Stromal cell of bone marrow (primary cell): ENCODE data around the gene PTPRG.

ENCODE experiments used
- DNase-seq: peaks from one replicate; pipeline ENCODE4 v3.0.0-alpha.2; 2012; ENCODE audit warnings: low read depth

PTPRG gene

DNA sequence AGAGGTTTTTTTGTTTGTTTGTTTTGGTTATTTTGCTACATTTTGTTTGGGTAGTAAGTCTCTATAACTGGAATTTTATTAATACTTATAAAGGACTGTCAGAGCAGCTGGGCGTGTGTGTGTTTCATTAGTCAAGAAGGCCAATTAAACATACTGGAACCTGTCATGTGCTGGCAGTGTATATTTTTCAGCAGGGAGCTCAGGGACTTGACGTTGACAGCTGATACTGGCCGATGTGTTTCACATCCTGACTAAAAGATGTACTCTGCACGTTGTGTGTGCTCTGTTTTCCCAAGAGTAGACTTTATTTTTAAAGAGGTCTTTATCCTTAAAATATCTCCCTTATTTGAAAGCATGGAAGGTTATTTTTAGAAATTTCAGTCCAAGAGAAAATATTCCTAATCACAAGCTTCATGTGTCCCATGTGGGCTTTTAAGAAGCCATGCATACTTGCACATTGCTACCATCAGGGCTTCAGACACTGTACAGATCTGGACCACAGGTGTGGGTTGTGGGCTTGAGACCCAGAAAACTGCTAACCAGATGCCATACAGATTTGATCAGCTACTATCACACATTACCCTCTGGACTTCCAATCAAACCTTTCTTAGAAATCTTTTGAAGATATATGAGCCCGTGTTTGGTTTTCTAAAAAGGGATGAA lies 676.0 kb downstream of the PTPRG start:
- DNase-seq: no peak

DNA sequence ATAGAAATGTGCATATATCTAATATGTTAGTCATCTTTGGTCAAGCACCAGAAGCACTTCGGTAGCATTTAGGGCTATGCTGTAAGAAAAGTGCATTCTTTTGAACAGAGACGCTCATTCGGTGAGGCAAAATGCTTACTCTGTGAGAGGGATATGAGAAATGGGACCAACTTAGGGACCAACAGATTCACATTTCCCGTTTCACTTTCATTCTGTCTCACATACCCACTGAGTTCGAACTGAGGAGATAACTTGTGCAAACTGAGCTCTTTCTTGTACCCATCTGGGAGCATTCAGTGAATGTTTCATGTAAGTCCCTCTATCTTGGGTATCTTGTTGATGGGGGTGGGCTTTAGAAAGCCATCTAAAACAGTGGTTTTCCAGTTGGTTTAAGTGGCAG lies 676.6 kb downstream of the PTPRG start:
- no peak for DNase-seq

DNA sequence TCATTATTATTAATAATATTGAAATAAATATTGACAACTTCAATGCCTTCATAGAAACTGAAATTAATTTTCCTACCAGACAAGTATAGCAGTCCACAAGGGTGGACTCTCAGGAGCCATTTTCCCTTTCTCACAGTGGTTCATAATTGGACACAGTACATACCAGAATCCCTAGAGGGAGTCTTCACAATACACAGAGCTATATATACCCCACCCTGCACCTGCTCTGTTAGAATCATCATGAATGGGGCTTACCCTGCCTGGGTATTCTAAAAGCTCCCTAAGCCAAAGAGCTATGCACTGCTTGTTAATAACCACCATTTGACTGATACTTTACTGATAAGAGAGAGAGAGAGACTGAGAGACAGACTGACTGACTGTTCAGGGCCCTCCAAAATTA lies 677.1 kb downstream of the PTPRG start:
- DNase-seq: no peak

DNA sequence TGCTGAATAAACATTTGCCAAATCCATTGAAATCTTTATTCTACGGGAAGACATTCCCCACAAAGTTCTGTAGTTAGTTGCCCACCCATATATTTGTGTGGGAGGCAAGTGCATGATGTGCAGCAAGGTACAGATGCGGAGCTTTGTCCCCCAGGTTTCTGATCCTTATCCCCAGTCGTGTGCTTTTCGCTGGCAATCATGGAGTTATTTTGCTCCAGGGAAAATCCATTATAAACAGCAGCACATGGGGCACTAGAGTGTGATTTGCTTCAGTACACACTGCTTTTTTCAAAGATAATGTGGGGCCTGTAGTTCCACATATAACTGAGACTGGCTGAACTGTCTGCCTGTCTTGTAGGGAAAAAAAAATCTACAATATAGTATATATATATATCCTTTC lies 679.9 kb downstream of the PTPRG start:
- DNase-seq: no peak

DNA sequence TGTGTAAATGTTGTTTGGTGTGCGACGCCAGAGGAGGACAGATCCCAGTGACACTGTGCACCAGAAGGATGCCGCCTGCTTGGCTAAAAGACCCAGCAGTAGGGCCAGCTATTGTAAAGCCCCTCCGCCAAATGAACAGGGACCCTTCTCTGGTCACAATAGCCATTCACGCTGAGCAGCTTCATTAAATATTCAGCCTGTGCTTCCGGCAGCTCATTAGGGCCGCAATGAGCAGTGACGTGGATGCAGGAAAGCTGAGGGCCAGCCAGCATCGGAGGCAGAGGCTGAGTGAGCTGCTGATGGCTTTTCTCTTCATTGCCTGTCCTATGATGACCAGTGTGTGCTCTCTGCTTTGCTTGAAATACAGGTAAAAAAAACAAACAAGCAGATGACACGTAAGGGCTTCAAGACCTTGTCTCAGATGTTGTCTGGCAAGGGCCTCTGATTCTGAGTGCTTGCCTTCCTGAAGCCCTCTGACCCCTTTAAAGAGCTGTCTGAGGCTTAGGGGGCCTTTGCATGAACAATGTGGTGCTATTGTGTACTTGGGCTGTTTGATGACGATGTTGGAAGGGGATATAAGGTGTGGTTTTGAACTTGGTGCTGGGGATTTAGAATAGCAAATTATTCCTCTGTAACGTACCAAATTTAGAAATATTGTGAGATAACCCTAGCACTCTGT lies 681.6 kb downstream of the PTPRG start:
- DNase-seq: no peak

DNA sequence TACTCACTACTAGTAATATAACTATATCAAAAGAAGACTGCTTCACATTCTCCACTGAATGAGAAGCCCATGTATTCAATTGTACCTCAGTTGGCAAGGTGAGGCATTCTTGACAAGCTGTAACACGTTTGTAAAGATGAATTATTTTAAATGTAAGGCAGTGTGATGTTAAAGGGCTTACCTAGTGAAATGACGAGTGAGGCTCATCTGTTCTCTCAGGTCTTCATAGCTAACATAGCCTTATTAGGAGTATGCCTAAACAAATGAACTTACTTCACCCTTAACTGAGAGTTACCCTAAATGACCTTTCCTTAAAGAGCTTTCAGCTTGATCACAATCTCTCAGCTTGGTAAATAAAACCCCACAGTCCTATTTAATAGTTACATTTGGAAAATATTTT lies 684.7 kb downstream of the PTPRG start:
- no peak for DNase-seq

DNA sequence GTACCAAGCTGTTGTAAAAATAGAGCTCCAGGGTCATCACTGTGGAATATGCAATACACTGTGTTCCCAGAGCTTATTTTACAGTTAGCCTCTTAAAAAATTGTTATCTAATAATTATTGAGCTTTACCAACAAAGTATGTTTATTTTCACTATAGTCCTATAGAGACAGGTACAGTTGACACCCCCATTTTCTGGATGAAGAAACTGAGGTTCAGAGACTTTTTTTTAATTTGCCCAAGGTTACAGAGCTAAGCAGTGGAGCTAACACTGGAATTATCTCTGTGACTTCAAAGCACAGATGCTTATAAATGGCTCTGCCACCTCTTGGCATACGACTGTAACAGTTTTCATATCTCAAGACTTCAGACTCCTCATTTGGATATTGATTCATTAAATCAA lies 685.6 kb downstream of the PTPRG start:
- no peak for DNase-seq

DNA sequence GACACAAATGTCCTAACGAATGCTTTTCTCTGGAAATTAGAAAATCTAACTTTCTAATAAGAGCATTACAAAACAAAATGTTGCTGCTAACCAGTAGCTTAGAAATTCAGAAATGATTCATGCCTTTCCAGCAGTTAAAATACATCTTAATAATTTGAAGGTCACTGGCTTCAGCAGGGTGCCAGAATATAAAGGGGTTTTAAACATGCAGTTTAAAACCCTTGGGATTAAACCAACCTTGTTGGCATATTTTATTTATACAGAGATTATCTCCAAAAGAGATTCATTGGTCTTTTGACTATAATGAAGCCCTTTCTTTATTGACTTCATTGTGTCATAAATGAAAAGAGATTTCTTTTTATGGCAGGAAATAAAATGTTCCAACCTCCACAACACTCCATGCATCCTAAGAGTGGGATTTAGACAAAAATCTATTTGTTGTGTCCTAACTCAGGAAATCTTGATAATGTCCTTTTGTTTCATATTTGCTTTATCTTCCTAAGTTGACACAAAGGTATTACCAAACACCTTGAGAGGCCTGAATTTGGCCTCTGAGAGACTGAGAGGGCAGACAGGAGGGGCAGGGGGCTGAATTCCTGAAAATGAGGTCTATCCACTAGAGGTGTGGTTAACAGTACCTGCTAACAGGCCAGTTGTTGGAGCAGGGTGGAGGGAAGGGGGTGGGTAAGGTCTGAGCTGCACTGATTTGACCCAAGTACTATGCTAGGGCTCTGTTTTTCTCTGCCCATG lies 687.5 kb downstream of the PTPRG start:
- no peak for DNase-seq

DNA sequence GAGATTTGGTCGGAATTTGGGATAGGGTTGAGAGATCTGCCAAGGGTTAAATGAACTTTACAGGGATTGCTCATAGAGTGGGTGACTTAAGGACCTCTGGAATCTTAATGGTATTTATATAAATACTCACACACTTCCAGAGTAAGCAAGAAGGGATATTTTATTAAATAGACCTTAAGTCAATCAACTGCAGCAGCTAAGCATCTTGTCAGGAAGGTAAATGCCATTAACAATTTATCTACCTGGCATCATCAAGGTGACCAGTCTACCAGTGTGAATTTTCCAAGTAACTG lies 688.1 kb downstream of the PTPRG start:
- DNase-seq: no peak

DNA sequence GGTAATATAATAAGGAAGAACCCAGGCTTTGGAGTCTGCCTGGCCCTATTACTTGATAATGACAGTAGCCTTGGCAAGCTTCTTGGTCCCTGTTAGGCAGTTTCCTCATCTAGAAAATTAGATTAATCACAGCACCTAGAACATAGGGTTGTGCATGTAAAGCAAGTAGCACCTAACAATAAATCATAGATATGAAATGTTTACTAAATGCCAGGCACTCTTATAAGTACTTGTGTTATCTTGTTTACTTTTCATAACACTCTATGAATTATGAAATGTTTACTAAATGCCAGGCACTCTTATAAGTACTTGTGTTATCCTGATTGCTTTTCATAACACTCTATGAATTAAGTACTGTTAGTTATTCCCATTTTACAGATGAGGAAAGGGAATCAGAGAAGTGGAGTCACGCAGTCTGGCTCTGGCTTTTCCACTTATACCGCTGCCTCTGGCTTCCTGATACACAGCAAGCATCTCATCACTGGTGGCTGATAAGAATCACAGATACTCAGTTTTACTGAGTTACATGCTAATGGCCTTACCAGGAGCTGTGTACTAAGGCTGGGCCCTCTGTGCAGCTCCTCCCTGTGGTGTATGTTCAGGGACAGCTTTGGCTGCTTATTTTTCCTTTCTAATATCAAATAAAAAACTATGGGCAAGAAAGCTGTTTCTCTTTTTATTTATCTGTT lies 688.6 kb downstream of the PTPRG start:
- DNase-seq: no peak

DNA sequence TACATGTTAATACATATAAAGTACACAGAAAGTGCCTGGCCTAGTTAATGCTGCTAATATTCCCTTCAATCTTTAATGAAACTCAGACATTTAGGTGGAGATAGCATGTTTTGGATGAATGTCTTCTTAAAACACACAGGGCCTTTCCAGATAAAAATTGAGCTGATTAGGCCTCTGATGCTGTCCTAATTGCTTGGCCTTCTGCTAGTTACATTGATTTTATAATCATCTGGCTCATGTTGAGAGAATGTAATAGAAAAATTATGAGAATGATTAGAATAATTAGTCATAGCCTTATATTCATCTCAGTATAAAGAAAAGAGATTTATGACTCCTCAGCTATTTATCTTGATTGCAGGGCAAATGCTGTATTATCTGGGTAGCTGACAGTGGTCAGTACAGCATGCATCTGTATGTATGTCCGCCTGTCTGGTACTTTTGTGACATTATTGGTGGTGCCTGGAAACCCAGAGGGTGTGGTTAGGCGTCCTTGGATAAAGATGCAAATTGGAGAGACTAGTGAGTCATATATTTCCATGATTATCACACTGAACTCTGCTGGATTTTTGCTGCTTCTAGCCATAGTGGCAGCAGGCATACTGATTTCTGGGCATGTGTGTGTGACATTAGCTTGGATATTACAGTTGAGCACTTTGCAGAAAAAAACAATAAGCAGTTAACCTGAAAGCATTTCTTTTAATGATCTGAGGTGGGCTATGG lies 691.2 kb downstream of the PTPRG start:
- peak; percentile 21 for DNase-seq

DNA sequence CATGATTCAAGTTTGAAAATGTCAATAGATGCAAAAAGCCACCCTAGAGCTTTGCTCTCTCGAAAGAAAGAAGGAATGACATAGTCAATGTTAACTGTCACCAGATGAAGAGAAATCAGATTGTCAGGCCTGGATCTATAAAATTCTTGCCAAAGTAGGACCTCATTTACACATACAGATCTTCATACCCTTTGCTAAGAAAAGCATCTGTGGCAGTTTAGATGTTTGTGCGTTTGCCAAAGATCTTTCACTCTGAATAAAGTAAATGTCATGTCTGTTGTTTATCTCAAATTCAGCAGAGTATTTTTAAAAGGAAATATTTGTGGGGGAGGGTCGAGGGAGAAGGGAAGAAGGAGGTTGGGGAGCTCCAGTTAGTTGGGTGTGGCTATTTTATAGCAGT lies 692.6 kb downstream of the PTPRG start:
- no peak for DNase-seq

DNA sequence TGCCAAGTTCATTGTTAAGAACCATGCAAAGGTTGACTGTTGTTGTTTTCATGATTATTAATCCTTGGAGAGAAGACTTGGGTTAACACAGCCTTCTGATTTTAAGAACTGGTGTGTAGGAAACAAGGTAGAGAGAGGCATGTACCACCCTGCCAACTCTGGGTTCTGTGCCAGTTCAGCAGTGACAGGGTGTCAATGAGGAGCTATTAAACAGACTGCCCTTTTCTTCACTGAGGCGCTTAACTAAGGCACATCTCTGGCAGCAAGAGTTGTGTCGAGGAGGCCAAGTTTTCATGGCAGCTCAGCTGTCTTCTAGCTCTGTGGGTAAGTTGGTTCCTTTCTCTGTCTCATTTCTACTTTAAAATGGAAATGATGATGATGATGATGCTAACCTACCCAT lies 694.4 kb downstream of the PTPRG start:
- DNase-seq: no peak

DNA sequence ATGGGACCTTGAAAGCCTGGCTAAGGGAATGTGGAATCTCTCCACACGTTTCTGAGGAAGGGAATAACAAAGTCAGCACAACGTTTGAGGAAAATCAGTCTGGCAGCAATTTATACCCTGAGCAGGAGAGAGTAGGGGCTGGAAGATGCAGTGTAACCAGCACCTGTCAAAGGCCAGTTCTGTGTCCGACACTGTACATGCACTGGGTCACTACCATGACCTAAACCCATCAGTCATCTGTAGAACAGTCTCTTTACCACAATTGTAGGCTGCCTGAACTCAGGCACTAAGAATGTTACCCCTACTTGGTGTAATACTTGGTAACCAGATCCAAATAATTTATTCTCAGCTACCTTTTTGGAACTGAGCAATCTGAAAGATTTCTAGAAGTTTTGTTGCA lies 698.6 kb downstream of the PTPRG start:
- DNase-seq: no peak

DNA sequence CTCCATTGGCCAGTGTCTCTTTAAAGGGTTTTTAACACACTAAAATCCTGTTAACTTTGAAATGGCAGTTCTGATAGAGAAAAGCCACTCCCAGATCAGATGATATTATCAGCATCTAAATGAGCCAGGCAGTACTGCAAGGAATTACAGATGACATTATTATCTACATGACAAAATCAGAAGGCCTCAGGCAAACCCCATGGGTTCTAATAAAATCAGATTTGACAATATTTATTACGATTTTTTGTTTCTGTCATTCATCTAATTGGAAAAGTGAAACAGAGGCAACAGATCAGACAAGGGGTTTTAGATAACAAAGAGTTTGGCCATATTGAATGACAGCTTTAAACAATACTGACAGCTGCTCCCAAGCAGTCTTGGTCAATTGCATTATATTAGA lies 699.3 kb downstream of the PTPRG start:
- DNase-seq: no peak

DNA sequence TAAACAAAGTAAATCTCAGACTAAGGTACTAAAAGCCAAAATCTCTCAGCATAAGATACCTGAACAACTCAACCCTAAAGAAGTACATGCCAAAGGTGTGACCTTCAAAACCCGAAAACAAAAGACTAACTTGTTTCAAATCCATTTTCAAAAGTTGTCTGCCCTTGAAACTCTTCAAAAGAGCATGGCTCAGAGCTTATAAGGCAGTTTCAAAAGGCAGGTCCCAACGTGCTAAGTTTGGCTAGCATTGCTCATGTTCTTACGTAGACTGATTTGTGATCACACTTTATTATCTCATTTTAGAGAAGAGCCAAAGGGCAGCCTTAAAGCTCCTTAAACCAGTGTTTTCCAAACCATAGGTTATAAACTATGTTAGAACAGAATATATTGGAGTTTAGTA lies 699.8 kb downstream of the PTPRG start:
- DNase-seq: no peak

DNA sequence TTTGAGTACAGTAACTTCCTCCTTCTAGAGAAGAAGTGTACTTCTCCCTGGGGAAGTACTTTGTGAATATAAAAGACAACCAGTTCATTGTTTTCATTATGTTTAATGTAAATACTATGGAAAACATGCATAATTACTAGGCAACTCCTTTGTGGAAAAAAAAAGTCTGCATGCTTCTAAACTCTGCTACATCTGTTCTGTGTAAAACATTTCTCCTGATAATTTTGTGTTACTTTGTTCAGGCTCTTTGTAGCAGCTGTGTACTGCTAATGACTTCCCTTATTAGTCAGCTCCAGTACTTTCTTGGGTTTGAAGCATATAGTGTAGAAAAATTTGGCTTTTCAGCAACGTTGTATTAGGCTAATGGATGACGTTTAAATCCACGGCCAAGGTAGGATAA lies 700.4 kb downstream of the PTPRG start:
- no peak for DNase-seq

DNA sequence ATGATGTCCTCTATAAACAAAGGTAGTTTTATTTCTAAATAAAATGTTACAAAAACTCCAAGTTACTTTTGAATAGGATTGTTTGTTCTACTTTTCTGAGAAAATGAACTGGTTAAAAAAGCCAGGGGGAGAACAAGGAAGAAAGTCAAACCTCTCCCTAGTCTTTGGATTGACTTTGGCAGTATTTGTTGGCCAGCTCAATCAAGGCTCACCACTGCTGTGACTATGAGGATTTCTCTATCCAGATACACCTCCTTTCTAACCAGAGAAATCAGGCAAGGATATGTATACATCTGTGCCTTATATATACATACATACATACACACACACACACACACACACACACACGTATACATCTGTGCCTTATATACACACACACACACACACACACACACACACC lies 704.2 kb downstream of the PTPRG start:
- no peak for DNase-seq

DNA sequence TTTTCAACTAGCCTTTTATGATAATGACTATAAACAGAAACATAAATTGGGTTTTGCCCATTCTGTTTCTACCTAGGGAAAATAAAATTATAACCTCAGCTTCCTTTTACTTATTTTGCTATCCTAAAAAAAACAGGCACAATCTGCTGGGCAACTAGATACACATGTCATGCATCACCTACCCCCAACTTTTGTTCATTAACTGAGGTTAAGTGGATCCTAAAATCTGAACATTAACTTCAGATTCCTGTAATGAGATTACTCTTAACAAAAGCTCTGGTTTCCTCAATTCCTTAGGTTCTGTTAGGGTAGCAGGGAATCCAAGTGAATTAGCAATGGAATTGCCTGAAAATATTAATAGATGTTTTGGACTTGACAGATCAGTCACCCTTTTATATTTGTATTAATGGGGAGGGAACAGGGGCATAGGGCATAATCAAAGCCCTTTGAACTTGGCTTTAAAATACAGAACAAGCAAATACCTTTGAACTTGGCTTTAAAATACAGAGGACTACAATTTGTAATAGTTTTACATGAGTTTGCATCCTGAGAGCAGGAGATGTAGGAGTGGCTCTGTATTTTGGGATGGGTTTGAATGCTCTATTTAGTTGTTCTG lies 705.4 kb downstream of the PTPRG start:
- DNase-seq: no peak

DNA sequence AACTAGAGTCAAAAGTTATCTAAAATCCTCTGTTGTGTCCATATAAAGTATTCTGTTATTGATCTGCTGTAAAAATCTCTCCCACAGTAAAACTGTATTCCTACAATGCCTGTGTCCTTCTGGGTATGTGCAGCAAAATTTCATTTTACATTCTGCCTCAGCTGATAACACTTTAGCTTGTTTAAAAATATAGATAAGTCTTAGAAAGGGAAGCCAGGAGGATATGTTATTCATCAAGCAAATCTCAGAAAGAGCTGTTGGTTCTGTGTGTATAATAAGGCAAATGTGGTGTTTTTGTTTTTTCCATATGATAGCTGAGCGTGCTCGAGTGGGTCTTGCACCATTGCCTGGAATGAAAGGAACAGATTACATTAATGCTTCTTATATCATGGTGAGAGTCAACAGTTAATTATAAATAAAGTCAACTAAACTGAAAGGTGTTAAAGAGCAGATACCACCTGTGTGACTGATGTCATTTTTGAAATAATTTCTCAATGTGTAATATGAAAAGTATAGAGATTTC lies 715.3 kb downstream of the PTPRG start:
- DNase-seq: no peak

DNA sequence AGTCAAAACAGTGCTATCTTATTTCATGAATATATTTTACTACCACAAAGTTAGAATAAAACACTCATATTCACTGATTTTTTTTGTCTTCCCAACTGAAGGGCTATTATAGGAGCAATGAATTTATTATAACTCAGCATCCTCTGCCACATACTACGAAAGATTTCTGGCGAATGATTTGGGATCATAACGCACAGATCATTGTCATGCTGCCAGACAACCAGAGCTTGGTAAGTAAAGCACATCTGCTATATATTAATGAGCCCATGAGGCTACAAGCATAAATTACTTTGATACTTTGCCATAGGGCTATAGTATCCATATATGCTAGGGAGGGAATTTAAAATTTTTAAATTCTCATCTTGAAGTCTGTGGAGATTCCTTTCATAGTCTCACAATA lies 716.1 kb downstream of the PTPRG start:
- DNase-seq: no peak

DNA sequence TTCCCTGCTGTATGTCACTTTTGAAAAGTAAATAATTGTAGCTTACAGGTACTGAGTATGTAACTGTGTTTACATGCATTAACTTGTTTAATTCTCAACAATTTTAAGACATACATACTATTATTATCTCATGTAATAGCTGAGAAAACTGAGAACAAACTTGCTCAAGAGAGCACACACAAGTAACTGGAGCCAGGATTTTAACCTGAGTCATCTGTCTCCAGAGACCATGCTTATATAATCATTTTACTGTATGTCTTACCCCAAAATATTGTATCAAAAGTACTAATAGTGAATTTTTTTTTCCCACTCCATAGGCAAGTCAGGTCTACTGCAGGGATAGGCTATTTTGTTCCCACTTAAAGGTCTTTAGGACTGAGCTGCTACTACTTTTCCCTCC lies 716.6 kb downstream of the PTPRG start:
- peak; percentile 26 for DNase-seq
